Muscle layer of duodenum (tissue), 2 donors: ENCODE measurements around the gene KLHL2.
"Not testable (repeated sequence)": the region's sequence is repeated elsewhere in the genome, so short reads cannot be mapped to it uniquely, and the experiment has no call there.

Experiments used
- H3K27ac ChIP-seq: one replicate; pipeline ENCODE4 v1.7.0; 2013; ENCODE audit warnings: mild to moderate bottlenecking, low read length
- H3K27me3 ChIP-seq: one replicate; pipeline ENCODE4 v1.7.0; 2013; ENCODE audit warnings: low read depth, mild to moderate bottlenecking, control low read depth, low read length
- H3K36me3 ChIP-seq, 2 donors: one replicate each; pipeline ENCODE4 v1.7.0; 2013; ENCODE audit warnings: low read length in 2 of 2, control low read depth in 1 of 2, mild to moderate bottlenecking in 1 of 2; ENCODE audit not compliant: insufficient read depth in 2 of 2, control insufficient read depth in 1 of 2
- H3K4me1 ChIP-seq, 2 donors: one replicate each; pipeline ENCODE4 v1.7.0; 2013; ENCODE audit warnings: low read length in 2 of 2, mild to moderate bottlenecking in 2 of 2, control low read depth in 1 of 2, moderate library complexity in 1 of 2; ENCODE audit not compliant: insufficient read depth in 2 of 2, control insufficient read depth in 1 of 2
- H3K4me3 ChIP-seq, 2 donors: one replicate each; pipeline ENCODE4 v1.7.0; 2013; ENCODE audit warnings: low read length in 2 of 2, low read depth in 1 of 2, mild to moderate bottlenecking in 1 of 2
- H3K9me3 ChIP-seq, 2 donors: one replicate each; pipeline ENCODE4 v1.7.0; 2013; ENCODE audit warnings: low read length in 2 of 2, control low read depth in 1 of 2, mild to moderate bottlenecking in 1 of 2; ENCODE audit not compliant: control insufficient read depth in 1 of 2
- donor health status: healthy.

KLHL2 gene

DNA sequence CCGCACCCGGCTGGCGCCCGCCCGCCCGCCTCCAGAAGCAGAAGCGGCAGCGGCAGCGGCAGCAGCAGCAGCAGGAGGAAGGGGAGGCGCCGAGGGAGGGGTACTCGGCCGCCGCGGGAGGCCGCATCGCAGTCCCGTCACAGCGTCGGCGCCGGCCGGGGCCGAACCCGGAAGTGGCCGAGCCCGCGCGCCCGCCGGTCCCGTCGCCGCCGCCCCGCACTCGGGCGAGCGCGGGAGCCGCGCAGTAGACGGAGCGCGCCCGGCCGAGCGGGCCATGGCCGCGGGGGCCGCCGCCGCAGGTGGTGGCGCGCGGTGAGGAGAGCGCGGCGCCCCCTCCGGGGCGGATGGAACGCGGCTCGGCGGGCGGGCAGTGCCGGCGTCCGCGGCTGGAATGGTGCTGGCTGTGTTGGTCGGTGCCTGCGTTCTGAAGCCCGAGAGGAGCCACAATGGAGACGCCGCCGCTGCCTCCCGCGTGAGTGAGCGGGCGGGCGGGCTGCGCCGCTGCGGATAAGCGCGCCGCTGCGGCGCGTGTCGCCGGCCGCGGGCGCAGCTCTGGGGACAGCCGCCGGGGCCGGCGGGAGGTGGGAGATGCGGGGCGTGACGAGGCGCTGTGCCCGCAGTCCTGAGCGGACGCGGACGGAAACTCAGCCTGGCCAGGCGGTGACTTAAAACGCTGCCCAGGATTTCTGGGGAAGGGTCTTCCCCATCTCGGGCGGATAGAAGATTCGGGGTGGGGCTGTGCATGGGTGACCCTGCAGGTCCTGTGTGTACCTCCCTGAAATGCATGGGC is at the start of gene KLHL2:
KLHL2 (plus strand) TSS at position 131 of the 790 bp plus-strand sequence; CDS start at position 447, 316 bp downstream.
- peak within 1 kb of the TSS; percentile 87 to 90 for H3K4me3 ChIP-seq
- no peaks in the 10 kb centered on the region for H3K27me3 ChIP-seq
- H3K4me1 ChIP-seq, result peaks cover 17 to 21% of the 10 kb centered on the region in 2 donors
- H3K36me3 ChIP-seq, result no peaks in the 10 kb centered on the region
- peak within 1 kb of the TSS; percentile 37 for H3K27ac ChIP-seq
- no peaks in the 10 kb centered on the region for H3K9me3 ChIP-seq

DNA sequence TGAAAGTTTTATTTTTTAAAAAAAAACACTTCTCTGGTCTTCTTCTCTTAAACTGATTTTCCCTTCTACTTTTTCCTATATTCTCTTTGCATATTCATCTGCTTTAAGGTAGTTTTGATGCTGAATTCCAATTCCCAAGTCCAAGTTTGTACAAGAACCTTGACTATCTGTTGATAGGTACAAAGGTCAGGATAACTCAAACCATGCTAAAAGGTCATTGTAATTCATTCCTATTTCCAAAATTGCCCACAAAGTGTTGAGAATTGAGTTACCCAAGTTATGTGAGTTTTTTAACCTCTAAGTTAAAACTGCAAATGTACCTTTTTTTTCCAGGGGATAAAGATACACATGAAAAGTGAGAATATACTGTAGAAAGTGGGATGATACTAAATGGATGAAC is 48.6 kb upstream of the KLHL2 start:
- Histone ChIP-seq H3K4me1 (no peaks in the 10 kb centered on the region), H3K27me3 (no peaks in the 10 kb centered on the region), H3K4me3 (no peak overlapping the region), H3K27ac (no peak overlapping the region), H3K36me3 (no peaks in the 10 kb centered on the region), H3K9me3 (no peaks in the 10 kb centered on the region)

- H3K4me3 ChIP-seq, result no peak overlapping the region
- H3K36me3 ChIP-seq, result no peaks in the 10 kb centered on the region
- H3K4me1 ChIP-seq, result no peaks in the 10 kb centered on the region
- H3K9me3 ChIP-seq, result no peaks in the 10 kb centered on the region
- no peak overlapping the region for H3K27ac ChIP-seq
- H3K27me3 ChIP-seq, result no peaks in the 10 kb centered on the region
These were observed 43.1 kb upstream of the KLHL2 start for GRCh38 chr4:165164257-165164656.

- H3K36me3 ChIP-seq, H3K27me3 ChIP-seq, H3K9me3 ChIP-seq, H3K27ac ChIP-seq, H3K4me3 ChIP-seq, H3K4me1 ChIP-seq: not testable (repeated sequence)
These were observed 40.5 kb upstream of the KLHL2 start for GRCh38 chr4:165166872-165167271.

DNA sequence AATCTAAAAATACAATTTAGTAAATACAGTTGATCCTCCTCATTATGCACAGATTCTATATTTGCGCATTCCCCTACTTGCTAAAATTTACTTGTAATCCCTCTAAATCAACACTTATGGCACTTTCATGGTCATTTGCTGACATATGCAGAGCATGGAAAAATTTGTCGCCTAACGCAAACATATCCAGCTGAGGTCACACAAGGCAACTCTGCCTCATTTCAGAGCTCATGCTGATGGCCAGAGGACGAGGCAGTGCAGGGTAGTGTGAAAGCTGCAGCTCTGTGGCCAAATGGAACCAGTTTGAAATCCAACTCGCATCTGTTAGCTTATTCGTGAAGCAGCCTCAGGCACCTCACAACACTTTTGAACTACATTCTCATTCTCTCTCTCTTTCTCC is 39.7 kb upstream of the KLHL2 start:
- no peaks in the 10 kb centered on the region for H3K27me3 ChIP-seq
- no peak overlapping the region for H3K4me3 ChIP-seq
- H3K9me3 ChIP-seq, result no peaks in the 10 kb centered on the region
- H3K4me1 ChIP-seq, result no peaks in the 10 kb centered on the region
- no peak overlapping the region for H3K27ac ChIP-seq
- H3K36me3 ChIP-seq, result no peaks in the 10 kb centered on the region

DNA sequence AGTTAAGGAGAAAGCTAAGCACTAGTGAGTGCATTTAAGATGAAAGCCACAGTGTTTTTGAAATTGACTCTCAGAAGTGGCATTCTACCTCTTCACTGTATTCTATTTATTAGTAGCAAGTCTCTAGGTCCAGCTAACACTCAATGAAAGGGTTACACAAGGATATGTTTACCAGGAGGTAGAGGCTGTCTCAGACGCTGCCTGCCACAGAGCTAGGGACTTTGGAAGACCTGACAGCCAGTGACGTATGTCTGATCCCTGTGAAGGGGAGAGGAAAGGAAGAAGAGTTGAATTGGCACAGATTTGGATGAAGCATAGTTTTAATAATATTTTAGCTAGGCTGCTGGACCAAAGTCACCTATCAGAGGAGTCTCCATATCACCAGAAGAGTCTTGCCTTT is 36.5 kb upstream of the KLHL2 start:
- peaks cover 0 to 3% of the 10 kb centered on the region in 2 donors for H3K9me3 ChIP-seq
- no peak overlapping the region for H3K27ac ChIP-seq
- no peaks in the 10 kb centered on the region for H3K4me1 ChIP-seq
- H3K27me3 ChIP-seq, result no peaks in the 10 kb centered on the region
- no peak overlapping the region for H3K4me3 ChIP-seq
- no peaks in the 10 kb centered on the region for H3K36me3 ChIP-seq

GRCh38 chr4:165175470-165175869 is 31.9 kb upstream of the KLHL2 start:
- not testable (repeated sequence) for H3K27me3 ChIP-seq, H3K27ac ChIP-seq, H3K36me3 ChIP-seq, H3K4me1 ChIP-seq, H3K4me3 ChIP-seq, H3K9me3 ChIP-seq

- Histone ChIP-seq H3K4me3 (no peak overlapping the region), H3K27ac (no peak overlapping the region), H3K4me1 (no peaks in the 10 kb centered on the region), H3K27me3 (no peaks in the 10 kb centered on the region), H3K9me3 (peaks cover 0 to 3% of the 10 kb centered on the region in 2 donors), H3K36me3 (no peaks in the 10 kb centered on the region)
These were observed 31.5 kb upstream of the KLHL2 start for GRCh38 chr4:165175879-165176278.

GRCh38 chr4:165177725-165178666 is 29.4 kb upstream of the KLHL2 start:
- H3K27ac ChIP-seq, result no peak overlapping the region
- H3K27me3 ChIP-seq, result no peaks in the 10 kb centered on the region
- no peaks in the 10 kb centered on the region for H3K4me1 ChIP-seq
- H3K36me3 ChIP-seq, result no peaks in the 10 kb centered on the region
- H3K9me3 ChIP-seq, result peaks cover 0 to 3% of the 10 kb centered on the region in 2 donors
- H3K4me3 ChIP-seq, result no peak overlapping the region

DNA sequence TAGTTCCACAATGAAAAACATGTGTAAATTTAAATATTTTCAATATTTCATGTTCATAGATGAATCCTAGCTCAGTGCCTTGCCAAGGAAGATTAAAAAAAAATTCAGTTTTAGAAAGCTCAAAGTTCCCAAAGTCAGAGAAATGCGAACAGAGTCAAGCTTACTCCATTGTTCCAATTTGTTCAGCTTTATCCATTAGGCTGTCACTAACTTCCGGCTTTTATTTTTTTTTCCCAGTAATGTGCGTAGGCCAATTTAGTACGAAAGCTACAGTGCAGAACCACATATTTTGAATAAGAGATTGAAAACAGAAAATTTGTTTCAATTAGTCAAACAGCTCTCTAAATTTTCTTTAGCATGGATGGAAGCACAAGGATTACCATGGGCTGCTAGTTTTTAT is 23.1 kb upstream of the KLHL2 start:
- no peak overlapping the region for H3K4me3 ChIP-seq

GRCh38 chr4:165184998-165185397 is 22.4 kb upstream of the KLHL2 start:
- H3K27me3 ChIP-seq, H3K4me1 ChIP-seq, H3K9me3 ChIP-seq, H3K4me3 ChIP-seq, H3K36me3 ChIP-seq, H3K27ac ChIP-seq: not testable (repeated sequence)

More for the DNA sequence above, 23.1 kb upstream of the KLHL2 start:
- H3K36me3 ChIP-seq, result no peaks in the 10 kb centered on the region
- H3K4me1 ChIP-seq, result no peaks in the 10 kb centered on the region
- no peak overlapping the region for H3K27ac ChIP-seq
- no peaks in the 10 kb centered on the region for H3K27me3 ChIP-seq
- no peaks in the 10 kb centered on the region for H3K9me3 ChIP-seq
